ENCODE results near the gene OGT. TPM values are rescaled to one million over a fixed set of nuclear protein-coding genes. Genes with fewer than 3 reads are reported as not detected.

The OGT gene
- polyA plus RNA-seq, 1 experiment, result 252 TPM

GRCh38 chrX:71619193-71619592 is 86.3 kb downstream of the OGT start:
- DNase-seq (ENCODE audit: low read depth, low spot score), result no peak
- TF ChIP-seq CTCF (IDR thresholded peaks at IDR 0.05; ENCODE audit: low read depth, low read length), result no peak
- H3K27ac ChIP-seq (ENCODE audit: low read depth, low read length), result no peak overlapping the region
- ChIA-PET POLR2A (no interaction called here), CTCF (no interaction called here)
- no peaks in the 10 kb centered on the region for H3K27me3 ChIP-seq (ENCODE audit: control insufficient read depth, insufficient read depth, low read length)
- H3K4me3 ChIP-seq (ENCODE audit: low read depth, low read length), result no peak overlapping the region
- H3K9me3 ChIP-seq (ENCODE audit: control insufficient read depth, insufficient read depth, low read length), result no peaks in the 10 kb centered on the region; the same call in 1 of the 2 replicates

- Histone ChIP-seq H3K27me3 (ENCODE audit: control insufficient read depth, insufficient read depth, low read length) (no peaks in the 10 kb centered on the region), H3K9me3 (ENCODE audit: control insufficient read depth, insufficient read depth, low read length) (no peaks in the 10 kb centered on the region; the same call in 1 of the 2 replicates), H3K4me3 (ENCODE audit: low read depth, low read length) (no peak overlapping the region), H3K27ac (ENCODE audit: low read depth, low read length) (no peak overlapping the region)
- ChIA-PET POLR2A (no interaction called here), CTCF (no interaction called here)
- DNase-seq (ENCODE audit: low read depth, low spot score), result no peak
- no peak for TF ChIP-seq CTCF (IDR thresholded peaks at IDR 0.05; ENCODE audit: low read depth, low read length)
Measured at GRCh38 chrX:71619986-71620385, 87.1 kb downstream of the OGT start.

- ChIA-PET CTCF (no interaction called here), POLR2A (no interaction called here)
- no peak for TF ChIP-seq CTCF (IDR thresholded peaks at IDR 0.05; ENCODE audit: low read depth, low read length)
- Histone ChIP-seq H3K4me3 (ENCODE audit: low read depth, low read length) (no peak overlapping the region), H3K27me3 (ENCODE audit: control insufficient read depth, insufficient read depth, low read length) (no peaks in the 10 kb centered on the region), H3K27ac (ENCODE audit: low read depth, low read length) (no peak overlapping the region), H3K9me3 (ENCODE audit: control insufficient read depth, insufficient read depth, low read length) (no peaks in the 10 kb centered on the region; the same call in 1 of the 2 replicates)
- no peak for DNase-seq (ENCODE audit: low read depth, low spot score)
Measured at GRCh38 chrX:71621603-71622002, 88.7 kb downstream of the OGT start.

GRCh38 chrX:71622032-71622575 is 89.2 kb downstream of the OGT start:
- CTCF ChIA-PET, result no interaction called here

More at GRCh38 chrX:71622032-71622575, 89.2 kb downstream of the OGT start:
- Histone ChIP-seq H3K27me3 (ENCODE audit: control insufficient read depth, insufficient read depth, low read length) (no peaks in the 10 kb centered on the region), H3K9me3 (ENCODE audit: control insufficient read depth, insufficient read depth, low read length) (no peaks in the 10 kb centered on the region; the same call in 1 of the 2 replicates), H3K27ac (ENCODE audit: low read depth, low read length) (peak overlapping the region; percentile 47), H3K4me3 (ENCODE audit: low read depth, low read length) (no peak overlapping the region)
- TF ChIP-seq CTCF (IDR thresholded peaks at IDR 0.05; ENCODE audit: low read depth, low read length), result no peak
- no peak for DNase-seq (ENCODE audit: low read depth, low spot score)
- POLR2A ChIA-PET, result no interaction called here
